HG03095 (cell line): ENCODE data around the gene RPTOR.

Experiments
- ATAC-seq: cut with Tn5 transposase; IDR thresholded peaks from one replicate; pipeline ENCODE4 v1.9.1; 2021; ENCODE audit warnings: moderate library complexity; ENCODE audit not compliant: unreplicated experiment

Gene RPTOR

GRCh38 chr17:80663781-80664206 is 119.2 kb downstream of the RPTOR start:
- no peak for ATAC-seq

DNA sequence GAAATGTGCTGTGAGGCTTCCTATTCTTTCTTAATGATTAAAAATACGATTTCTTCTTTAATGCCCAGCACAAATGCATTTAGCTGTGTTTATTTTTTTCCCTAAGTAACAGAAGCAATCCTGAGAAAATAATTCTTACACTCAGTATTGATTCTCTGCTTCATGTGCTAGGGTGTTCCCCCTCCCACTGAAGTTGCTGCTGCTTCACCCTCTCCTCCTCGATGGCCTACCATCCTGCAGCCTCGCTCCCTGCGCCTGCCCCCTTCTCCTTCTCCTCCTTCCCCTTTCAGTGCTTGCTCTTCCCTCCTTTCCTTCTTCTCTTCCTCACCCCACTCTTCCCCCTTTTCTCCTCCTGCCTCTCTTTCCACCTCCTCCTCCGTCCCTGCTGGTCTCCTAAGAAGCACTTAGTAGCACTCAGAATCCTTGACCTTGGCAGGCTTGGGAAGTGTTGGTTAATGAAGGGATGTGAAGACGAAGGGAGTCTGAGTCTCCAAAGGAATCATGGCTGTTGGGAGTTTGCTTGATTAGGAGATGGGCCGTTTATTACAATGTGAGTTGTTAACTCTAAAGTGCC is 119.7 kb downstream of the RPTOR start:
- no peak for ATAC-seq

DNA sequence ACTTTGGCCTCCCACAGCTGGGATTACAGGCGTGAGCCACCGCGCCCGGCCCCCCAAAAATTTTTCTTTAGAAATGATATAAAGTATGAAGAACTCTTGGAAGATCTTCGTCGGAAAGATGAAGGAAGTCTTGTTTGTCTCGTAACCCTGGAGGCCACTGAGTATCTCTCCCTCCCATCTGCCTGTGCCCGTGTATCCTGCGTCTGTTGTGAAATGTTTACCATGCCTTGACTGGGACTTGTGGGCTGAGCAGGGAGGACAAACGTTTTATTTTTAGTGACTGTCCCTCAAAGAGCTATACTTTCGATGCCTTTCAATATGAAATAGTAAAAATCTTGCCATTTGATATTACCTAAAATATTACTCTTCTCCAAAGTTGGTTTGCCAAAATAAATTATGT is 121.2 kb downstream of the RPTOR start:
- ATAC-seq: no peak

DNA sequence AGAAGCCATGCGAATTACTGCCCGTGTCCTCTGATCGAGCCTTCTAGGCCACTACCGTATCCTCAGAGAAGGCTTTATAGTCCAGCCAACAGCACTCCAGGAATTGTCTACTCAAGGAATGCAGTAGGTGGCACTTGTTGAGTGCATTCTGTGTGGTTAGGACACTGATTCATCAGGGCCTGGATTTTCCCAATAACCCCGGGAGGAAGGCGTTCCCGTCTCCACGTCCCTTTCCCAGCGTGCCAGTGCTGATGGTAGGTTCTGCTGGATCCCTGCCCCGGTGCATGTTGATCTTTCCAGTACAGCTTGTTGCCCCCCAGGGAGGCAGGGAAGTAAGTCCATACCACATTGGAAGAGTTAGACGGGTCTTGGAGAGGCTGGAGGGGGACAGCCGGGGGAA is 122.2 kb downstream of the RPTOR start:
- no peak for ATAC-seq

- no peak for ATAC-seq
These were observed 123.0 kb downstream of the RPTOR start for GRCh38 chr17:80667462-80668277.

- ATAC-seq: no peak
These were observed 123.9 kb downstream of the RPTOR start for GRCh38 chr17:80668375-80669148.

GRCh38 chr17:80671039-80671824 is 126.6 kb downstream of the RPTOR start:
- no peak for ATAC-seq

DNA sequence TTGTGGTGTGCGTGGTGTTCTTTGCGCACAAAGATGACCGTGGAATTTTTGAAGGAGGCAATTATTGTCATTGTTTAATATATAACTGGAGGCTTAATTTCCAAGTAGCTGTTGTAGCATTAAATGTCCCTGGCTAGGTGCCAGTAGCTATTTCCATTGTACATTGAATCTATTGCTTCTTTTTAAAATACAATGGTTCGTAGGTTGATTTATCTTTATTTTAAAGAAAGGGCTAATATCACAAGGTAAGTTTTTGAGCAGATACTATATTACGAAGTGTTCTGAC is 127.1 kb downstream of the RPTOR start:
- ATAC-seq: no peak

DNA sequence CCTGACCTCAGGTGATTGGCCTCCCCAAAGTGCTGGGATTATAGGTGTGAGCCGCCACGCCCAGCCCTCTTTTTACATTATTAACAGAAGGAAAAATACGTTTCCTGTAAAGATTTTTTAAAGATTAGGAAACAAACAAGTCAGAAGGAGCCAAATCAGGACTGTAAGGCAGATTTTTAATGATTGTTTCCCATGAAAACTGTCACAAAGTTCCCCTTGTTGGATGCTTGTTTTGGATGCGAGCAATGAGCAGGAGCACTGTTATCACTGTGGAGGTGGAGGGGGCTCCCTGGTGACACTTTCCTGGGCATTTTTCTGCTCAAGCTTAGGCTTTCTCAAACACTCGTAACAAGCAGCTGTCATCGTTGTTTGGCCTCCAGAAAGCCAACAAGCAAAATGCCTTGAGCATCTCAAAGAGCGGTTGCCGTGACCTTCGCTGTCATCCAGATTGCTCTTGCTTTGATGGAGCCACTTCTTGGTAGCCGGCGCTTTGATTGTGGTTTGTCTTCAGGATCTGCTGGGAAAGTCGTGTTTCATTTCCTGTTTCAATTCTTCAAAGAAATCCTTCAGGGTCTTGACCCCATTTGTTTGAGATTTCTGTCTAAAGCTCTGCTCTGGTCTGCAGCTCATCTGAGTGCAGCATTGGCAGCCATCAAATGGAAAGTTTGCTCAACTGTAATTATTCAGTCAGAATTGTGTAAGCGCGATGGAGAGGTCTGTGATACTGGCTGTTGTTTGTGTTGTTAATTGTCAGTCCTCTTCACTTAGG is 128.7 kb downstream of the RPTOR start:
- ATAC-seq: no peak

DNA sequence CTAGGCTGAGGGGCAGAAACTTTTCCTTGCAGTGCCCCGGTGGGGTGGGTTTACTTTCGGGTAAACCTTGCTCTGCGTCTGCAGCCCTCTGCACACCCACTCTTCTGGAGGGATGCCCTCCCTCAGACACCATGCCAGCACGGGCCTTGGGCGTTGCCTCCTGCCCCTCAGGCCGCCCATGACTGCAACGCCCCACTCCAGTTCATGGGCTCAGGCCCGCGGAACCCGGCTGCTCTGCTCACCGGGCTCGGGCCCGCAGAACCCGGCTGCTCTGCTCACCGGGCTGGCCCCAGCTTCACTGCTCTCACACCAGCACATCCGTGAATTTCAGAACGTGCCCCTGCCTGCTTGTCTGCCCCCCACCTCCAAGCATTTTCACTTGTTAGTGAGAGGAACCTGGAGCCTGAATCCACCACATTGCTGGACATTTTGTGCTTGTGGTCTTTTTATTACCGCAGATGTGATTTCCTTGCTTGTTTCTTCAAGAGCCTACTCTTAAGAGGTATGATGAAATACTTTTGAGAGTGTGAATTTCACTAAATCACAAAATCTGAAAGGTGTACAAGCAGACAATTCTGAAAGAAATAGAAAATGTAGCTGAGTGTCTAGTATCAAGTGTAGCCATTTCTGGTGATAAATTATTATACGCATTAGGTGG is 130.9 kb downstream of the RPTOR start:
- ATAC-seq: no peak

- no peak for ATAC-seq
These were observed 131.4 kb downstream of the RPTOR start for GRCh38 chr17:80676096-80676466.

DNA sequence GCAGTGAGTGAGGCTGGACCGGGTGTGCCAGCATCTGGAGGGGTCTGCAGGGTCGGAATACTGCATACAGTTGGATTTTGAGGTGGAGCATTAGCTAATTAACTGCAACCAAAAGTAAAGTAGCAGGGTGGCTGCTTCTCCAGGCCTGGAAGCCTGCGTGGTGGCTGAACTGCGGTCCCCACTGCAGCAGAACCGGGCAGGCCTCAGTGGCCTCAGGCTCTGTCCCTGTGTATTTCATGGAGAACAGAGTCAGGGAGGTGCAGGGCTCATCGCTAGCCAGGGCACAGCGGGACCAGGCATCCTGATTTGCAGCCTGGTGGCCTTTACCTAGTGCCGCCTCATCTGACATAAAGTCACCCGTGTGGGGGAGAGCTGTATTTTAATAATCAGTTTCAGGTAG is 131.9 kb downstream of the RPTOR start:
- ATAC-seq: no peak

DNA sequence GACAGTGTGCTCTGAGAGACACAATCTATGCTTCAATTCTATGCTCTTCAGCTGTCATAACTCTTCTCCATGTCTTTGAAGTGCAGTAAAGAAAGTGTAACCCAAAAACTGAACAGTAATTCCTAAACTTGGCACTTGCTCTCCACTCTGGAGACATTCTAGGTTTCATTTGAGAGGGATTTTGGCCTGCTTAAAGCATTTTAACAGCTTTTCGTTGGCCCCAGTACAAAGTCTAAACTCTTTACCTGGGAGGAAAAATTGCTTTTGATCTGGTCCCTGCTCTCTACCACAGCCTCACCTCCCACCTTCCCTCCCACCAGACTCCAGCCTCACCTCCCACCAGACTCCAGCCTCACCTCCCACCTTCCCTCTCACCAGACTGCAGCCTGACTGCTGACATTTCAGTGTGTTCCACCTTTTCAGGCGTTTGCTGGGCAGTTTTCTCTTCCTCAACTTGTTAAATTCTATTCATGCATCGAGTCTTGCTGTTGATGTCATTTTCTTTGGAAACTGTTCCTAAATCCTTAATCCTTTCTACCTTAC is 132.6 kb downstream of the RPTOR start:
- ATAC-seq: no peak

DNA sequence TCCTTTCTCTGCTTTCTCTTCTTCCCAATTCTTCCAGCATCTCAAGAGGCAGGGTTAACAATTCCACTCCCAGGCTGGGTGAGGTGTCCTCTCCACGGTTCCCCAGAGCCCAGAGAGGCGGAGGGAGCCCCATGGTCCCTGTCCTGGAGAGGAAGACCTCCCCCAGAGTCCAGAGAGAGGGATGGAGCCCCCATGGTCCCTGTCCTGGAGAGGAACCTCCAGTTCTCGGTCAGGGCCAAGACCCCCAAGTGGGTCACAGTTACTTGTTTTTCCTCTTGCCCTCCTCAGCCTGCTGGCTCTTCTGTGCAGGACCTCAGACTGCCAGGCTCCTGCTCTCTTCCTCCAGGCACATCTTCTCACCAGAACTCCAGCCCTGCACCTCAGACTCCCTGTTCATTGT is 135.2 kb downstream of the RPTOR start:
- no peak for ATAC-seq

DNA sequence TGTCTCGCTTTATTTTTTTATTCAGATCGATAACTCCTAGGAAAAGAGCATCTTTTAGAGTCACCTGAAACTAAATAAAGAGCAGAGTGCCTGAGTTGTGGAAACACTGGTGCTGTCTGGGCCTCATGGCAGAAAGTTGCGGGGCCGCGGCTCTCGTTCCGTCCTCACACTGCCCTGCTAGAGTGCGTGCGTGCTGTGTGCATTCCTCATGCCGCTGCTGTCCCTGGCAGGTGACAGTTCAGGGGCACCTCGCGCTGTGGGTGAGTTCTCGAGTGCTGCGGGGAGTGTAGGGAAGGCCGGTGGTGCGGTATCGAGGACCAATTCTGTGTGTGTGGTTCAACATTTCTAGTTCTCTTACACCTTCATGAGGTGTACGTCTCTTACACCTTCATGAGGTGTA is 136.6 kb downstream of the RPTOR start:
- ATAC-seq: no peak

DNA sequence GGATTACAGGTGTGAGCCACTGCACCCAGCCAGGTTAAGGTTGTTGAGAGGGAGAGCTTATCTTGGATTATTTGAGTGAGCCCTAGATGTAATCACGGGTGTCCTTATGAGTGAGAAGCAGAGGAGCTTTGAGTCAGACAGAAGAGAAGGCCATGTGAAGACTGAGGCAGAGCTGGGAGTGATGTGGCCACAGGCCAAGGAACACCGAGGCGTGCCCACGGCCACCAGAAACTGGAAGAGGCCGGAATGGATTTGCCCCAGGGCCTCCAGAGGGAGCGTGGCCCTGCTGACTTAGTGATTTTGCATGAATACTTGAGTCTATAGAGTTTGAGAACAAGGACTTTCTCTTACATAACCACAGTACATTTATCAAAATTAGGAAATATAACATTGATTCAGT is 137.7 kb downstream of the RPTOR start:
- no peak for ATAC-seq

DNA sequence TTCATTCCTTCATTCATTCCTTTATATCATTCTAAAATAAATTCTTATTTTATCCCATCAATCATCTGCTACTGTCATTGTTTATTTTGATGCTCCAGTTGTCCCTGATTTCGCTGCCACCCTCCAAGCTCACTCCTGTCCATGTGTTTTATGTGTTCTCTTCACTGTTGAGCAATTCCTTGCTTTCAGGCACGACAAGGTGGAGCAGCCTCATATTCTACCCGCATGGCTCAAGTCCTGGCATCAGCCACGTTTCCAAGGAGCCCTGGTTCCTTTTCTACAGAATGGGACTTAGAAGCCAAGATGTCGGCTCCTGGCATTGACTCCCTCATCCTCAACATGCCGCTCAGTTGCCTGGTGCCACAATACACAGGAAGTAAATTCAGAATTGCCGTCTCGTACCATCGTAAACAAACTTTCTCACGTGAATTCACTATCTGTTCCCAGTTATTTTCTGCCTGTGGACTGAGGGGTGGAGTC is 139.0 kb downstream of the RPTOR start:
- ATAC-seq: no peak

- ATAC-seq: no peak
These were observed 143.2 kb downstream of the RPTOR start for GRCh38 chr17:80687839-80688238.

DNA sequence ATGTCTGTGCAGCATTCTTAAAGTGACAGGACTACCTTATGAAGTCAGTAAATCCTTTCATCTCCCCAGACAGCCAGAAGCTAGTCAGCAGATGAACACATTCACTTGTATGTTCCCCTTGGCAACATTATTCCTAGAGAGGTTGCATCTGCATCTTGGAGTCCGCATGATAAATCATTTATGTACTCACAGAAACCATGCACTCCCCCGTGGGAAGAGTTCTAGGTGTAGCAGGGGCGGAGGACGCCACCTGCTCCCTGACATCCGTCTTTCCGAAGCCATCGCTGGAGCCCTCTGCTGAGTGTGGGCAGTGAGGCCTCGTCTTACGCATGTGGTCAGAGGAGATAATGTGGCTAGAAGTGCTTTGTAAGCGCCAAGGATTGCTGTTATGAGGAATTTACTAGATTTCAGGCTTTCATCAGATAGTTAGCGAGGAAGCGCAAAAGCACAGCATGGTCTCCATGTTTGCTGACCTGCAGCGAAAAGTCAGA is 144.5 kb downstream of the RPTOR start:
- ATAC-seq: no peak

GRCh38 chr17:80691784-80692183 is 147.1 kb downstream of the RPTOR start:
- ATAC-seq: no peak
